NOMO-1 treated with dmso at 0.1 percent for 144 hours (cell line): ENCODE data around the gene EN2.

Experiments used
- DNase-seq: peaks from one replicate; lab custom pipeline; 2025; ENCODE audit not compliant: unreplicated experiment; lab: John Stamatoyannopoulos, UW

The EN2 gene

GRCh38 chr7:155463114-155463811, 5.3 kb downstream of the EN2 start:
- no peak for DNase-seq

GRCh38 chr7:155464183-155464582, 6.3 kb downstream of the EN2 start:
- DNase-seq: no peak

- DNase-seq: no peak
Observed at GRCh38 chr7:155464948-155465739, 7.2 kb downstream of the EN2 start.

- DNase-seq: no peak
Observed at GRCh38 chr7:155465761-155466141, 7.8 kb downstream of the EN2 start.

GRCh38 chr7:155466142-155466813, 8.3 kb downstream of the EN2 start:
- DNase-seq: no peak

DNA sequence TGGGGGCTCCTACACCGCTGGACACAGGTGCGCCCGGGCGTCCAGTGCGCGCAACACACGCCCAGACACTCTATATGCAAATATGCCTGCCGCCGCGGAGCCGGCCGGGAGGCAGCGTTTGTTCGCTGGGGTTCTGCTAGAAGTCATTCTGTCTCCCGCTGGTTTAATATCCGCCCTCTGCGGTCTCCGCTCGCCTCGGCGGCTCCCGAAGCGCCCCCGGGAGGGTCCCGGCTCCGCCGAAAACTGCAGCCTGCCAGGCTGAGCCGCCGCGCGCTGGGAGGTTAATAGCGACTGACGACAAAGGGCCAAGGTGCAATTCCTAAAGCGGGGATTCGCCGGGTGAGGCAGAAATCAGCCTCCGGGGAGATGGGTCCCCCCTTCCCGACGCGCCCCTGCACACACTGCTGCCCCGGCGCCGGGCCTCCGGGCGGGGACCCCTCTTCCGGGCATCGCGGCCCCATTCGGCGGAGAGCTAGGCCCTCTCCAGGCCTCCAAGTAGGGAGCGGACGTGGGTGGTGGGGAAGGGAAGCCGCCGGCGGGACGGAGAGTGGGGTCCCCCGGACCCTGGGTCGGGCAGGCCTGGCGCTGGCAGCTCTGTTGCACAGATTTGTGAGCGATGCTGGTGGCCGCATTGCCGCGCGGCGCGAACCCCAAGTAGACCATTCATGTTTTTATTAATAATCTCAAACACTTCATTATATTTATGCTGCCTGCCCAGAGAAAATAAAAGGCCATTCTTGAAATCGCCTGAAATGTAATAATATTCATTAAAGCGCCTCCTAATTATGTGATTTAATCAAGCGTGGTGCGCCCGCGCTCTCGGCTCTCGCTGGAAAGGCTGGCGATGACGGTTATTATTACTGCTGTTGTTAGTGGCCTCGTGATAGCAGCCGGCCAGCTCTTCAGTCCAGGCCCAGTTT, 9.1 kb downstream of the EN2 start:
- no peak for DNase-seq

DNA sequence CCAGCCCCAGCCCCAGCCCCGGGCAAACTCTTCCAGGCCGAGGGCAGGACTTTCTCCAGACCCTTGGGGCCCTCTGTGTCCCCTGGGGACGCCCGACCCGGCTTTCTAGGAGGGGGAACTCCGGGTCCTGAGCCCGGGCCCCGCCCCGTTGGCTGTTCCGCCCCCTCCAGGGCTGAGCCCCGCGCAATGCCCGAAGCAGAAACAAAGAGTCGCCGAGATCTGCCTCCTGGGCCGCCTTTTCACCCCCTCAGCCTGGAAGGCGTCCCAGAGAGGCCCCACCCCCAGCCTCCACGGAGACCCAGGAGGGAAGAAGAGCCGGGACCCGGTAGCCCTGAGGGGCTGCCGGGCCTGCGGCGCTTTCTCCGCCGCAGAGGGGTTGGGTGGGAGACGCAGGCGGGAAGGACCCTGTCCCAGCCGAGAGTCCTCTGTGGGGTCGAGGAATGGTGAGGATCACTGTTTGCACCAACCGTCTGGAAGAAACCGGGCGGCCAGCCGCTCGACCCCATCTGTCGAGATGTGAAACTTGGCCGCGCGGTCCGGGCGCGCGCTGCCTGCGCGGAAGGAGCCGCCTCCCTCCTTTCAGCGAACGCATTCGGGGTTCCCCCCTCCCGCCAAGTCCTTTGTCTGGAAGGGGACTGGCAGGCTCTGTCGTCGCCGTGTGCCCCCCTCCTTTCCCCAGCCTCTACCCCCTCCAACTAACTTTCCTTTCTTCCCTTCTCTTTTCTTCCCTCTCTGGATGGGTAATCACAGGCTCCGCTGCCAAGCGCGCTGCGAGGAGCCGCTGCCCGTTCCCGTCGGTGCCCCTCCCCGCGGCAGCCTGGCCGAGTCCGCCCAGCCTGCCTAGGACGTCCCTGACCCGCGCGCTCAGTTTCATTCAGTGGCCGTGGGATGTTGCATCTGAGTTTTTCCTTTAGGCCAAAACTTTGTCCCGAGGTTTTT, 10.2 kb downstream of the EN2 start:
- DNase-seq: no peak

DNA sequence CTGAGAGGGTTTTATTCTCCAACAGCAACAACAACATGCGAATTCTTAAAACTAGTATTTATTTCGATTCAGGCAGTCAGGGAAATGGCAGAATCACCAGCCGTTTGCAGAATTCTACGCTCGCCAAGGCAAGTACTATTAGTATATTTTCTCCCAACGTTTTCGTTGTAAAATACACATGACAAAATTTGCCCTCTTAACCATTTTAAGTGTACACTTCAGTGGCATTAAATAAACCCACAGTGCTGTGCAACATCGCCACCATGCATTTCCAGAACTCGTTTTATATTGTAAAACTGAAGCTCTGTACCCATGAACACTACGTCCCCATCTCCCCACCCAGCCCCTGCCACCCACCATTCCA, 10.8 kb downstream of the EN2 start:
- DNase-seq: no peak

DNA sequence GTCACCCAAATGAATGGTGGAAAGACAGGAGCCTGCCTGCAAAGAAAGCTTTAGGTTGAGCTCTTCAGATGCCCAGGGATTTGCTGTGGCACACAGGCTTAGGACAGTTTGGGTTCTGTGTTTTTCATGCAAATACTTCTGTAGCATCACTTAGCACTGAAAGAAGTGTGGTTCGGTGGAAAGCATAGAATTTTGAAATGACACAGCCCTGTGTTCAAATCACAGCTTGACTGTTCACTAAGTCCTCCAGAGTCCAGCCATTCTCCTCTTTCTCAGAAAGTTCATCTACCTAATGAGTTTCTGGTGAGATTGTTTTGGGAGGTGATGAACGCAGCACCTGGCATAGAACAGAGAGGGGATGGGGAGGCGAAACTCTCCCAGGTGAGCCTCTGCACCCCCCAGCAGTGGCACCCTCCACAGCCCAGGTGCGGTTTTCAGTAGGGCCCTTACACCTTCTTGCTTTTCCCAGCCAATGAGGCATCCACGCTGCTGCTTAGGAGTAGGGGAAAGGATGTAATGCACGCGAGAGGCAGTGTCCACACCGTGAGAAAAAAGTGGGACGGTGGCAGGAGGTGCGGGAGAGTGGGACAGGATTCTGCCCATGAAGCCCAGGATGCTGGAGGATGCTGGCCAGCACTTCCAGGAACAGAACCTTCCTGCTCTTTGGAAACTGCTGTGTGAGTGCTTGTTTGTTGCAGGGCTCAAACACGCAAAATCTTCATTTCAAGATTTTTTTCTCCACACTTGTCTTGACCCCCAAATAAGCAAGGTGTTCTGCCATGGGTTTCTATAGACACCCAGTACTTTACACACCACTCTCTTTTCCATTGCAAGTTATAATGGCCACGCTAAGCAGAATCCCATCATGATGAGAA, 11.6 kb downstream of the EN2 start:
- DNase-seq: no peak

- no peak for DNase-seq
Observed at GRCh38 chr7:155470186-155470487, 12.2 kb downstream of the EN2 start.

DNA sequence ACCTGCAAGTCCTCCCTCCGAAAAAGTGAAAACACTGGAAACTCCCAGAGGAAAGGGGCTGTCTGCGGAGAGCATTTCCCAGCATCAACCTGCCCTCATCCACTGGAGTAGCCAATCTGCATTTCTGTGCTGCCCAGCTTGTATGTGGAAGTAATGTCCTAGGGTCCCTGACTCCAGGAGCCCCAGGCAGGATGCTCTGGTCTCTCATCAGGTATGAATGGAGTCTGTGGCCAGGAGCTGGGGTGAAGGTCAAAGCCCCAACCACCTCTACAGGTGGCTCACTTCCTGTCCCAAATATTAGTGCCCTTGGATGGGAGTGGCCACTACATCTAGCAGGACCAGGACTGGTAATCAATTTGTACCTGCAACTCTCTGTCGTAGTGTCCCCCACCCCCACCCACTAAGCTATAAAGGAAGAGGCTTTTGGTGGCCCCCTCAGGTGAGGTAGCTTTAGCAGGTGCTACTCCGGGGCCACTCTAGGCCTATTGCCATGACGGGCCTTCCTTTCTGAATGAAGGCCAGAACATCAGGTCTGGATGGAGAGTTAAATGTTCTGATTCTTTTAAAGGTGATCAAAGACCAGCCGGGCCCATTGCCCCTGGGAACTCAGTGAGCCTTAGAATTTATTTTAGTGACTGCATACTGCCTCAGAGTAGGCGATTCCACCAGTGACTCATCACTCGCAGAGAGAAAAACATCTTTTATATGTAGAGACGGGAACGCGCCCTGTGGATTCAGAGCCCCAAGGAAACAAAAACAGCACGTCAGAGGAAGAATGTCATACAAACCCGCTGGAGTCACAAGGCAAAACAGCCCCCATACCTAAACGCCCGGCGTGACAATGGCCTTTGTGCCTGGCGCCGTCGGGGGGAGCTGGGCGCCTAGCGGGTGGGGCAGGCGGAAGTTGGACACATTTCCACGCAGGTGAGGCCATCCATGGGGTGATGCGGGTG, 13.0 kb downstream of the EN2 start:
- DNase-seq: no peak

DNA sequence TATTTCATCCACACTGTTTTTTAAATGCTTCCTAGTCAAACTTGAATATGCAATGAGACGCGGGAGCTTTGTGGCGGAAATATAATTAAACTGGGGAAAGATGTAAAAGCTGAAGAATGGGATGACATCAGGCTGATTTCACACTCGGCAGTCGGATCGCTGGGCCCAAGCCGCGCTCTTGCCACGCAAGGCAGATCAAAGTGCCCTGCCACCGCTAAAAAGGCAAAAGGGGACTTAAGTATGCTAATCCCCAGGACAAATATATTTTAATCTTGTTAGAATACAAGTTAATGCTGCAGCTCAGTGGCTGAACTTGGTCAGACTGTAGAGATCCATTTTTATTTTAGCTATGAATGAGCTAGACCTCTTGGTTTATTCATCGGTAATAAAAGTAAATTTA, 13.8 kb downstream of the EN2 start:
- no peak for DNase-seq

GRCh38 chr7:155477476-155477875, 19.5 kb downstream of the EN2 start:
- DNase-seq: no peak

DNA sequence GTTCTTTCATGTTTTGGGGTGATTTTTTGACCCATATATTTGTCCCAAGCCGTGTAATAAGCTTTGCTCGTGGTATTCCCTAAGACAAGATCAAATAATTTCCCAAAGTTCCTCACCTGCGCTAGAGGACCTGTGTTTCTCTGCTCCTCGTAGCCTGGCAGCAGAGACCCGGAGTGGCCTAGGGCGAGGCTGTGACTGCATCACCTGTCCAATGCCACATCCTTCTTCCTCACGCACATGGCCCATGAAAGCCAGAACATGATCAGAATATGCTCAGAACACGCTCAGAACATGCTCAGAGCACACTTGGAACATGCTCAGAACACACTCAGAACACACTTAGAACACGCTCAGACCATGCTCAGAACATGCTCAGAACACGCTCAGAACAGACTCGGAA, 23.8 kb downstream of the EN2 start:
- DNase-seq: no peak

GRCh38 chr7:155482511-155483183, 24.7 kb downstream of the EN2 start:
- no peak for DNase-seq

DNA sequence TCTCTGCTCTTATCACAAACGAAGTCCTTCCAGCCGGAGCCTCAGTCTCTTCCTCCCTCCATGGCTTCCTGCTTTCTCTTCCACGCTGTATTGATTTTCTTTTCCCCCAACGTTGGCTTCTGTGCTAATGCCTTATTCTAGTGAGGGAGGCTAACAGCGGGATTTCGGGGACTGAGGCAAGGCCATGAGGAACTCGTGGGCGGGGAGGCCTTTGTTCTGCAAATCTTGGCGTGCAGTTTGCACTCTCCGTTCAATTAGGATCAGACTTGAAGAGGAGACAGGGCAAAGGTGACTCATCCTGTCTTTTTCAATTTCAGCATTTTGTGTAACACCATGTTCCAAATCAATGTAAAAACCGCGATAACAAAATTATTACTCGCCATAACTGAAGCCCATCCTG, 25.3 kb downstream of the EN2 start:
- no peak for DNase-seq

DNA sequence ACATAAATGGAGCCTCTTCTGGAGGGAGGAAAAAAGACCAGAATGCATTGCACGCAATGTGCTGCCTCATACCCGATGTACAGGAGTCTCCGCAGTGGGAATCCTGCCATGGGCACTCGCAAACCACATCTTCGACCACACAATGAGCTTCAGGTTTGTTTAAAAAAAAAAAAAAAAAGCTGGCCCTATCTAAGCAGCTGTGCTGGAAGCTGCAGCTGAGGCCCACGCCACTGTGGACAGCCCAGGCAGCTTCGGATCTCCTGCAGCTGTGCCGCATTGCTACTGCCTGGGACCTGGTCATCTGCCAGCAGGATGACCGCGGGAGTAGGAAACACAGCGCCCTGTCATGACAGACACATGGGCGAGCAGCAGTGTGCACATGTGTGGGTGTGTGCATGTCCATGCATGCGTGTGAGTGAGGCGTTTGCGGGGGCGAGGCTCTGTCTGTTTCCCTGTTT, 26.0 kb downstream of the EN2 start:
- no peak for DNase-seq
